ENCODE results near the gene UBAC2.

UBAC2 gene

GRCh38 chr13:99308471-99309087 lies 107.9 kb downstream of the UBAC2 start:
- DNase-seq (ENCODE audit: low spot score in 2 of 2), result no peak
- Mint-ChIP-seq H3K9me3 (no peaks in the 10 kb centered on the region), H3K36me3 (ENCODE audit: insufficient read depth) (peaks cover 41% of the 10 kb centered on the region), H3K27ac (ENCODE audit: low read depth) (peak overlapping the region; percentile 99), H3K27me3 (no peaks in the 10 kb centered on the region), H3K4me1 (peaks cover 71% of the 10 kb centered on the region), H3K4me3 (peak overlapping the region; percentile 96)
- ATAC-seq (replicated peaks; ENCODE audit: extremely low read depth, poor library complexity, severe bottlenecking), result no peak

GRCh38 chr13:99310382-99311031 lies 109.9 kb downstream of the UBAC2 start:
- ATAC-seq (replicated peaks; ENCODE audit: extremely low read depth, poor library complexity, severe bottlenecking) (no peak), DNase-seq (ENCODE audit: low spot score in 2 of 2) (no peak)
- Mint-ChIP-seq H3K27ac (ENCODE audit: low read depth) (peak overlapping the region; percentile 61), H3K9me3 (no peaks in the 10 kb centered on the region), H3K4me3 (peak overlapping the region; percentile 50), H3K4me1 (peaks cover 73% of the 10 kb centered on the region), H3K36me3 (ENCODE audit: insufficient read depth) (peaks cover 32% of the 10 kb centered on the region), H3K27me3 (no peaks in the 10 kb centered on the region)

- Mint-ChIP-seq H3K4me1 (peaks cover 78% of the 10 kb centered on the region), H3K36me3 (ENCODE audit: insufficient read depth) (peaks cover 26% of the 10 kb centered on the region), H3K4me3 (peak overlapping the region; percentile 50), H3K27ac (ENCODE audit: low read depth) (peak overlapping the region; percentile 61), H3K27me3 (no peaks in the 10 kb centered on the region), H3K9me3 (no peaks in the 10 kb centered on the region)
- no peak for ATAC-seq (replicated peaks; ENCODE audit: extremely low read depth, poor library complexity, severe bottlenecking)
- no peak for DNase-seq (ENCODE audit: low spot score in 2 of 2)
These were observed 110.5 kb downstream of the UBAC2 start for GRCh38 chr13:99311137-99311536.

- peaks cover 86% of the 10 kb centered on the region for H3K4me1 Mint-ChIP-seq
- peaks cover 22% of the 10 kb centered on the region for H3K36me3 Mint-ChIP-seq (ENCODE audit: insufficient read depth)
- no peak overlapping the region for H3K4me3 Mint-ChIP-seq
These were observed 111.3 kb downstream of the UBAC2 start for GRCh38 chr13:99311748-99312492.

DNA sequence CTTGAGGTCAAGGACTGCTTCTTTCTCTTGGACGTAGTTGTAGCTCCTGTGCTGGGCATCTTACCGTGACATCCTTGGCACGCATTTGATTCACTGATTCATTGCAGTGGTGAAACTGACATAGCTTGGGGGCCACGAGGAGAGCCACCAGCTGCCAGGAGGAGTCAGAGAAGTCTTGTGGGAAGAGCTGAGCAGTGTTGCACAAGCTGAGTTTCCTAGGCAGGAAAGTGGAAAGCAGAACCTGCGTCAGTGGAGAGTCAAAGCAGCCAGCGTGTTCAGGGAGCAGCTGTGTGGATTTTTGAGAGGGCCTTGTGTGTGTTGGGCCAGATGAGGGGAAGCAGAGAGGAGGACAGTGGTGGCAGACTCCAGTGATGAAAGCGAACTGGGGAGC lies 111.8 kb downstream of the UBAC2 start:
- peak overlapping the region; percentile 86 for H3K27ac Mint-ChIP-seq (ENCODE audit: low read depth)
- no peaks in the 10 kb centered on the region for H3K9me3 Mint-ChIP-seq
- H3K36me3 Mint-ChIP-seq (ENCODE audit: insufficient read depth), result peaks cover 21% of the 10 kb centered on the region
- no peak overlapping the region for H3K4me3 Mint-ChIP-seq
- no peaks in the 10 kb centered on the region for H3K27me3 Mint-ChIP-seq
- DNase-seq (ENCODE audit: low spot score in 2 of 2), result no peak
- H3K4me1 Mint-ChIP-seq, result peaks cover 85% of the 10 kb centered on the region
- ATAC-seq (replicated peaks; ENCODE audit: extremely low read depth, poor library complexity, severe bottlenecking), result no peak

More at GRCh38 chr13:99311748-99312492, 111.3 kb downstream of the UBAC2 start:
- Mint-ChIP-seq H3K27me3 (no peaks in the 10 kb centered on the region), H3K9me3 (no peaks in the 10 kb centered on the region), H3K27ac (ENCODE audit: low read depth) (peak overlapping the region; percentile 86)
- ATAC-seq (replicated peaks; ENCODE audit: extremely low read depth, poor library complexity, severe bottlenecking) (no peak), DNase-seq (ENCODE audit: low spot score in 2 of 2) (no peak)

- H3K4me3 Mint-ChIP-seq, result peak overlapping the region; percentile 48
- H3K4me1 Mint-ChIP-seq, result peaks cover 75% of the 10 kb centered on the region
- no peaks in the 10 kb centered on the region for H3K27me3 Mint-ChIP-seq
- H3K9me3 Mint-ChIP-seq, result no peaks in the 10 kb centered on the region
- H3K36me3 Mint-ChIP-seq (ENCODE audit: insufficient read depth), result peaks cover 20% of the 10 kb centered on the region
- ATAC-seq (replicated peaks; ENCODE audit: extremely low read depth, poor library complexity, severe bottlenecking), result no peak
- no peak for DNase-seq (ENCODE audit: low spot score in 2 of 2)
- H3K27ac Mint-ChIP-seq (ENCODE audit: low read depth), result peak overlapping the region; percentile 86
These were observed 112.8 kb downstream of the UBAC2 start for GRCh38 chr13:99313501-99313900.

- no peak for DNase-seq (ENCODE audit: low spot score in 2 of 2)
- peak overlapping the region; percentile 86 for H3K27ac Mint-ChIP-seq (ENCODE audit: low read depth)
- peaks cover 72% of the 10 kb centered on the region for H3K4me1 Mint-ChIP-seq
- H3K36me3 Mint-ChIP-seq (ENCODE audit: insufficient read depth), result peaks cover 24% of the 10 kb centered on the region
- H3K4me3 Mint-ChIP-seq, result peak overlapping the region; percentile 65
- H3K27me3 Mint-ChIP-seq, result no peaks in the 10 kb centered on the region
- ATAC-seq (replicated peaks; ENCODE audit: extremely low read depth, poor library complexity, severe bottlenecking), result no peak
- H3K9me3 Mint-ChIP-seq, result no peaks in the 10 kb centered on the region
These were observed 113.3 kb downstream of the UBAC2 start for GRCh38 chr13:99313941-99314340.

DNA sequence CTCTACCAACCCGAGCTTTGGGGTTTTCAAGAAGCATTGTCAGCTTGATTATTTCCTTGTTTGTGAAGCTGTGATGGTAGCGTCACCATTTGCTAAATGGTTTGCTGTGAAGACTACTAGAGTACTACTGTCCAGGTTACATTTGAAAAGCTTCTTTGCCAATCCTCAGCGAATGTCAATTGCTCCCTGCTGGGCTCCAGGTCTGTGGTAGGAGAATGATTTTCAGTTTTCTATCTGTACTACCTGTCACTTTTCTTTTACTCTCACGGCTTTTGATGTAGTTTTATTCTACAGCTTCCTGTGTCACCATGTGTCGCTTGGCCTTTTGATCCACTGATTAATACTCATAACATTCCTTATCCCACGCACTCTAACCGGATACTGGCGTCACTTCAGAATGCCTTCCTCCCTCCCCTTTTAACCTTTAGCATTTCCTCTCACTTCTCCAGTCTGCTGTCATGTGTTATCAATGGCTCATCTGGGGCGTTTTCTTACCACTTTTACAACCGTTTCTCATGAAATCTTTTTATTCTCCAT lies 114.1 kb downstream of the UBAC2 start:
- H3K4me1 Mint-ChIP-seq, result peaks cover 74% of the 10 kb centered on the region
- ATAC-seq (replicated peaks; ENCODE audit: extremely low read depth, poor library complexity, severe bottlenecking) (peak; percentile 80), DNase-seq (ENCODE audit: low spot score in 2 of 2) (peak in 1 of 2 donors; percentile 47)
- peak overlapping the region; percentile 86 for H3K27ac Mint-ChIP-seq (ENCODE audit: low read depth)
- no peaks in the 10 kb centered on the region for H3K27me3 Mint-ChIP-seq
- H3K9me3 Mint-ChIP-seq, result no peaks in the 10 kb centered on the region
- peaks cover 26% of the 10 kb centered on the region for H3K36me3 Mint-ChIP-seq (ENCODE audit: insufficient read depth)
- H3K4me3 Mint-ChIP-seq, result peak overlapping the region; percentile 65

GRCh38 chr13:99315186-99315585 lies 114.5 kb downstream of the UBAC2 start:
- H3K27ac Mint-ChIP-seq (ENCODE audit: low read depth), result peak overlapping the region; percentile 86
- peak overlapping the region; percentile 65 for H3K4me3 Mint-ChIP-seq
- no peaks in the 10 kb centered on the region for H3K27me3 Mint-ChIP-seq
- no peaks in the 10 kb centered on the region for H3K9me3 Mint-ChIP-seq
- DNase-seq (ENCODE audit: low spot score in 2 of 2), result no peak
- H3K4me1 Mint-ChIP-seq, result peaks cover 74% of the 10 kb centered on the region
- H3K36me3 Mint-ChIP-seq (ENCODE audit: insufficient read depth), result peaks cover 26% of the 10 kb centered on the region
- no peak for ATAC-seq (replicated peaks; ENCODE audit: extremely low read depth, poor library complexity, severe bottlenecking)

DNA sequence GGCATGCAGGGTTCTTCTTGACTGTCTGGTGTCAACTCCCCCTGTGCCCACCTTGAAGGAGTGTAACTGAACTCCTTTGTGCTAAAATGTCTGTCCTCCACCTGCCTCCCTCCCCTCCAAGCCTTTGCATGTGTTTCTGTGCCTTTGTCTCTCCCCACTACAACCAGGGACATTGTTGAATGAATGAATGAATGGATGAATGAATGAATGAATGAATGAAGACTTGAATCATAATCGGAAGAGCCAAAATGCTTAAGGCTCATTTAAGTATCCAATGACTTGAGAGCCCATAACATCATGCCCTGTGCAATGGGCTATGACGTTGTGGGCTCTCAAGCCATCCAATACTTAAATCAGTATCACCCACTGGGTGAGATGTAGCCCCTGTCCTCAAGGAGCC lies 115.6 kb downstream of the UBAC2 start:
- Mint-ChIP-seq H3K4me3 (peak overlapping the region; percentile 55), H3K27me3 (no peaks in the 10 kb centered on the region), H3K9me3 (no peaks in the 10 kb centered on the region), H3K4me1 (peaks cover 67% of the 10 kb centered on the region), H3K36me3 (ENCODE audit: insufficient read depth) (peaks cover 25% of the 10 kb centered on the region), H3K27ac (ENCODE audit: low read depth) (peak overlapping the region; percentile 77)
- no peak for ATAC-seq (replicated peaks; ENCODE audit: extremely low read depth, poor library complexity, severe bottlenecking)
- no peak for DNase-seq (ENCODE audit: low spot score in 2 of 2)

- H3K27me3 Mint-ChIP-seq, result no peaks in the 10 kb centered on the region
- H3K27ac Mint-ChIP-seq (ENCODE audit: low read depth), result peak overlapping the region; percentile 77
- no peak for DNase-seq (ENCODE audit: low spot score in 2 of 2)
- H3K36me3 Mint-ChIP-seq (ENCODE audit: insufficient read depth), result peaks cover 24% of the 10 kb centered on the region
- ATAC-seq (replicated peaks; ENCODE audit: extremely low read depth, poor library complexity, severe bottlenecking), result no peak
- H3K4me3 Mint-ChIP-seq, result peak overlapping the region; percentile 55
- H3K9me3 Mint-ChIP-seq, result no peaks in the 10 kb centered on the region
- peaks cover 67% of the 10 kb centered on the region for H3K4me1 Mint-ChIP-seq
These were observed 116.1 kb downstream of the UBAC2 start for GRCh38 chr13:99316657-99317256.

DNA sequence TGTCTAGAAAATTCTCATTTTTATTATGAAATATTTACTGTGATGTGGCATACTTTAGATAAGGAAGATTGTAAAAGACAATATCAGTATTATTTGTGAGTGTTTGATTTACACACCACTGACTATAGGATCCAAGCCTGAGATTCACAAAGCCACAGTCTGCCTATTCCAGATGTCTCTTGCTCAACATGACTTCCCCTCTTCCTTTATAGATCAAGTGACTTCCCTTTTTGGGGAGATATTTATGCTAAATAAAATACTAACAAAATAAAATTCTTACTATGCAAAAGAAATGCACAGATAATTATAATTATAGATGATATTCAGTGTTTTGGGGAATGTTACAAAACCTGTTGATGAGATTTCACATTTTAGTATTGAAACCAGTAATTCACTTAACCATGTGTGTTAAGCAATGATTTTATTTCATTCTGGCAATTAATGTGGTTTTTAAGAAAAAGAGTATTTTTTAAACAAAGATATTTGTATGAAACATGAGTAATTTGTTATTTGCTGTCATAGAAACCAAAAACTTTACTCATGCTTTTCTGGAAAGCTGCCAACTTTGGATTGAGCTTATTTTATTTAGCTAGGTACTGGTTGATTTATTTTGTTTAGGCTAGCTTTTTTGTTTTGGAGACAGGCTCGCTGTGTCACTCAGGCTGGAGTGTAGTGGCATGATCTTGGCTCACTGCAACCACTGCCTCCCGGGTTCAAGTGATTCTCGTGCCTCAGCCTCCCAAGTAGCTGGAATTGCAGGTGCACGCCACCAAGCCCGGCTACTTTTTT lies 120.2 kb downstream of the UBAC2 start:
- H3K27ac Mint-ChIP-seq (ENCODE audit: low read depth), result peak overlapping the region; percentile 82
- peaks cover 26% of the 10 kb centered on the region for H3K36me3 Mint-ChIP-seq (ENCODE audit: insufficient read depth)
- no peak overlapping the region for H3K4me3 Mint-ChIP-seq
- ATAC-seq (replicated peaks; ENCODE audit: extremely low read depth, poor library complexity, severe bottlenecking) (peak; percentile 12), DNase-seq (ENCODE audit: low spot score in 2 of 2) (no peak)
- H3K4me1 Mint-ChIP-seq, result peaks cover 73% of the 10 kb centered on the region
- H3K9me3 Mint-ChIP-seq, result no peaks in the 10 kb centered on the region
- no peaks in the 10 kb centered on the region for H3K27me3 Mint-ChIP-seq
